NB4 (cell line): Measurements from ENCODE around the gene SENP7.

Experiments used
- CTCF ChIP-seq: IDR thresholded peaks from one replicate; pipeline ENCODE4 v1.5.1; 2012; ENCODE audit warnings: low read depth, low read length
- MYC ChIP-seq: IDR thresholded peaks from 2 replicates; pipeline ENCODE4 v1.6.1; 2011; ENCODE audit warnings: low read depth, low read length
- POLR2A ChIP-seq: IDR thresholded peaks from 2 replicates; pipeline ENCODE4 v1.6.1; 2011; ENCODE audit warnings: mild to moderate bottlenecking; ENCODE audit not compliant: insufficient read length; ENCODE audit errors: extremely low read depth
- TF ChIP-seq, protein P1 (sequence below): IDR thresholded peaks from 2 replicates; pipeline ENCODE4 v1.6.1; 2011; ENCODE audit warnings: low read depth, low read length

DNA sequence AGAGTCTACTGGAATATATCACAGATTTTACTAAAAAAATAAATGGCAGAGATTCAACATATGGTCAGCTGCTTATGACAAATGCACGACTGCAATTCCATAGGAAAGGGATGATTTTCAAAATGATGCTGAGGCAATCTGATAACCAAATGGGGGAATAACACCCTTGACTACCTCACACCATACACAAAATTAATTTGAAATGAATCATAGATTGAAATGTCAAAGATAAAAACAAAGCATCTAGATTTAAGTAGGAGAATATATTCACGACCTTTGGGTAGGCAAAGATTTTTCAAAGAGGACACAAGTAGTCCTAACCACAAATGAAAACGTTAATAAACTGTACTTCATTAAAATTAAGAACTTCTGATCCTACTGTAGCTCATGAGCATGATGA, 11.2 kb downstream of the SENP7 start:
- TF ChIP-seq CTCF, result no peak
- no peak for TF ChIP-seq POLR2A
- TF ChIP-seq, protein P1, sequence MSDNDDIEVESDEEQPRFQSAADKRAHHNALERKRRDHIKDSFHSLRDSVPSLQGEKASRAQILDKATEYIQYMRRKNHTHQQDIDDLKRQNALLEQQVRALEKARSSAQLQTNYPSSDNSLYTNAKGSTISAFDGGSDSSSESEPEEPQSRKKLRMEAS, result no peak
- no peak for TF ChIP-seq MYC
